Measurements from ENCODE around the gene CEP250.
A peak's percentile ranks its signal among the peaks of the same experiment; 100 is the strongest.
"Not testable (repeated sequence)": the region's sequence is repeated elsewhere in the genome, so short reads cannot be mapped to it uniquely, and the experiment has no call there.

The CEP250 gene

GRCh38 chr20:35527122-35527769 lies 71.8 kb downstream of the CEP250 start:
- no peak for DNase-seq

- DNase-seq: no peak
Observed at GRCh38 chr20:35529552-35529951, 74.2 kb downstream of the CEP250 start, which contains the start of gene C20orf173. Gene C20orf173, minus strand, starts transcription at chr20:35529652. Its CDS starts 279 bp downstream, at chr20:35529373.

GRCh38 chr20:35539756-35540212 lies 84.4 kb downstream of the CEP250 start:
- no peak for DNase-seq

GRCh38 chr20:35541118-35541782 lies 85.9 kb downstream of the CEP250 start:
- DNase-seq: no peak

- DNase-seq: peak; percentile 97
Observed at GRCh38 chr20:35541783-35542662, 86.6 kb downstream of the CEP250 start, which contains the start of gene ERGIC3. Gene ERGIC3, plus strand, starts transcription at chr20:35542078. Its CDS starts 20 bp downstream, at chr20:35542098.

- DNase-seq: no peak
Observed at GRCh38 chr20:35542990-35543389, 87.6 kb downstream of the CEP250 start.

GRCh38 chr20:35544436-35544835 lies 89.0 kb downstream of the CEP250 start:
- no peak for DNase-seq

GRCh38 chr20:35544941-35545340 lies 89.5 kb downstream of the CEP250 start:
- not testable (repeated sequence) for DNase-seq

GRCh38 chr20:35546127-35546526 lies 90.7 kb downstream of the CEP250 start:
- DNase-seq: no peak

- no peak for DNase-seq
Observed at GRCh38 chr20:35547329-35547728, 91.9 kb downstream of the CEP250 start.

- DNase-seq: no peak
Observed at GRCh38 chr20:35551503-35551902, 96.1 kb downstream of the CEP250 start.

- DNase-seq: no peak
Observed at GRCh38 chr20:35552914-35553313, 97.5 kb downstream of the CEP250 start.

GRCh38 chr20:35555461-35555860 lies 100.1 kb downstream of the CEP250 start:
- DNase-seq: not testable (repeated sequence)

GRCh38 chr20:35555951-35556645 lies 100.7 kb downstream of the CEP250 start:
- DNase-seq: no peak

GRCh38 chr20:35556871-35557270 lies 101.5 kb downstream of the CEP250 start:
- no peak for DNase-seq

- no peak for DNase-seq
Observed at GRCh38 chr20:35558451-35558850, 103.1 kb downstream of the CEP250 start.

GRCh38 chr20:35559042-35559693 lies 103.8 kb downstream of the CEP250 start:
- DNase-seq: no peak

GRCh38 chr20:35560105-35560511 lies 104.7 kb downstream of the CEP250 start:
- no peak for DNase-seq

GRCh38 chr20:35560541-35560940 lies 105.1 kb downstream of the CEP250 start:
- no peak for DNase-seq

- DNase-seq: peak; percentile 31
Observed at GRCh38 chr20:35561268-35561667, 105.9 kb downstream of the CEP250 start.

GRCh38 chr20:35561671-35562070 lies 106.3 kb downstream of the CEP250 start:
- DNase-seq: no peak

- DNase-seq: no peak
Observed at GRCh38 chr20:35562541-35563110, 107.2 kb downstream of the CEP250 start.
